Activated T-helper 2 cell treated with anti-CD3 and anti-CD28 coated beads, Interferon-gamma antibody, Interleukin-2, Interleukin-4, amounts not matched to agents 10 μg/mL and 5 μg/mL and 100 μg/mL, durations not matched to agents 14 hours and 24 hours and 36 hours (primary cell): ENCODE results near the gene TMEM132E. TPM values are rescaled to one million over a fixed set of nuclear protein-coding genes. Genes with fewer than 3 reads are reported as not detected.

ENCODE experiments used
- DNase-seq: peaks from one replicate; pipeline ENCODE4 v3.0.0; 2021; ENCODE audit warnings: low spot score
- H3K27ac Mint-ChIP-seq: one replicate; pipeline ENCODE4 v1.8.0; 2021; ENCODE audit warnings: mixed read lengths
- H3K27me3 Mint-ChIP-seq: one replicate; pipeline ENCODE4 v1.8.0; 2021; ENCODE audit warnings: low read depth, mixed read lengths
- H3K36me3 Mint-ChIP-seq: one replicate; pipeline ENCODE4 v1.8.0; 2021; ENCODE audit warnings: low read depth, mixed read lengths
- H3K4me1 Mint-ChIP-seq: one replicate; pipeline ENCODE4 v1.8.0; 2021; ENCODE audit warnings: low read depth, mixed read lengths
- H3K4me3 Mint-ChIP-seq: one replicate; pipeline ENCODE4 v1.8.0; 2021; ENCODE audit warnings: low read depth, mild to moderate bottlenecking, moderate library complexity, mixed read lengths
- H3K9me3 Mint-ChIP-seq: one replicate; pipeline ENCODE4 v1.8.0; 2021; ENCODE audit warnings: mixed read lengths
- intact Hi-C: fragments of 100-400 bp; cut with micrococcal nuclease; formaldehyde crosslinking; loops from one replicate; pipeline ENCODE4 v1.15.1; 2023
- total RNA-seq: library from RNA; stranded (reverse); gene quantifications from 2 replicates; pipeline ENCODE4 v1.2.3, GENCODE V29; 2022

Gene TMEM132E
- total RNA-seq, 1 donor from 2014 or later: not detected

GRCh38 chr17:34578016-34578415 is 1.4 kb upstream of the TMEM132E start:
- H3K27ac Mint-ChIP-seq: no peak overlapping the region
- intact Hi-C loops: no loop called here
- DNase-seq: no peak

DNA sequence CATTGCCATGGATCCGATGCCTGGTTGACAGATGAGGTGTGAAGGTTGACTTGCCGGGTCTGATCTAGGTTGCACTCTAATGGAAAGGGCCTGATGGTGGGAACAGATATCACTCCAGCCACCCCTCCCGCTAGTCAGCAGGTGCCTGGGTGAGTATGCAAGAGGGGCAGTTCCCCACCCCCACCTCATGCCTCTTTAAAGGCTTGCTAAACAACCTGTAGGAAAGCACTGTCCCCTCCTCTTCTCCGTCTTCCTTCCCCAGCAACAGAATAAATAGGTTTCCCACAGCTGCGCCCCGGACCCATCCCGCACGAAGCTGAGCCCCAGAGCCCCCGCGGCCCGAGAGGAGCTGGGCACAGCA is 746 bp upstream of the TMEM132E start:
- Mint-ChIP-seq H3K4me1 (peaks cover 5% of the 10 kb centered on the region), H3K36me3 (no peaks in the 10 kb centered on the region), H3K4me3 (no peak overlapping the region), H3K9me3 (no peaks in the 10 kb centered on the region), H3K27me3 (peaks cover 73% of the 10 kb centered on the region), H3K27ac (no peak overlapping the region)
- intact Hi-C loops: no loop called here
- DNase-seq: no peak

More at GRCh38 chr17:34578016-34578415, 1.4 kb upstream of the TMEM132E start:
- Mint-ChIP-seq H3K4me3 (no peak overlapping the region), H3K36me3 (no peaks in the 10 kb centered on the region), H3K27me3 (peaks cover 73% of the 10 kb centered on the region), H3K9me3 (no peaks in the 10 kb centered on the region), H3K4me1 (peaks cover 5% of the 10 kb centered on the region)

- no peak for DNase-seq
- intact Hi-C loops: loop anchor here (5.0 kb wide), 1 partner anchor 57 kb away; no protein-coding TSS in a partner anchor
These were observed 750 bp downstream of the TMEM132E start for GRCh38 chr17:34579979-34580684.

DNA sequence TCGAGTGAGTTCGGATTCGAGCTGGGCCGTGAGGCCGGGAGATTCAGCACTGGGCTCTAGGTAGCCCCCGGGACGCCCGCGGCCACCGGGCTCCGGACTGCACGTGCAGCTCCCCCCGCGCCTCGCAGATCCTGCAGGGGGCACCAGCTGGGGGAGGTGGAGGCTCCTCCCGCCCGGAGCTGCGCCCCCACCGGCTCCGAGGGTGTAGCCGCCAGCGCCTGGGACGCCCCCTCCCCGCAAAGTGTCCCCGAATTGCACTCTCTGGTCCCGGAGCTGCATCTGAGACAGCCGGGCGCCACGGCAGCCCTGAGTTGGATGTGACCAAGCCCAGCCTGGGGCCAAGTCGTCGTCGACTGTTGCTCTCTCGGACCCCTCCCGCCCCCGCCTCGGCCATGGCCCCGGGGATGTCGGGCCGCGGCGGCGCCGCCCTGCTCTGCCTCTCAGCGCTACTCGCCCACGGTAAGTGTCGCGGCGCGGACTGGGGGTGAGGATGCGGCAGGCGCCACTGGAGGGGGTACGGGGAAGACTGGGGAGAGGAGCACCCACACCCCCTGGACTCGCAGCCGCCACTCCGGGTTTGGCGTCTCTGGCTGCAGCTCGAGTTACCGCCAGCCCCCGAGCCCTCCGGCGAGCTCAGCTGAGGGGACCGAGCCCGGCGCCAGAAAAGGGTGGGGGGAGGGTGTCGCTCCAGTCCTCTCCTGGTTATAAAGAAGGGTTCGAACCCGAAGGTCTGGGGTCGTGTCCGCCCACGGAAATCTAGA is 1.5 kb downstream of the TMEM132E start:
- Mint-ChIP-seq H3K27ac (no peak overlapping the region), H3K27me3 (peaks cover 79% of the 10 kb centered on the region), H3K9me3 (no peaks in the 10 kb centered on the region), H3K4me3 (no peak overlapping the region), H3K36me3 (no peaks in the 10 kb centered on the region), H3K4me1 (peaks cover 5% of the 10 kb centered on the region)
- intact Hi-C loops: loop anchor here (5.0 kb wide), 1 partner anchor 56 kb away; no protein-coding TSS in a partner anchor
- no peak for DNase-seq

More at GRCh38 chr17:34579979-34580684, 750 bp downstream of the TMEM132E start:
- no peaks in the 10 kb centered on the region for H3K36me3 Mint-ChIP-seq
- H3K27me3 Mint-ChIP-seq: peaks cover 77% of the 10 kb centered on the region
- H3K4me1 Mint-ChIP-seq: peaks cover 5% of the 10 kb centered on the region
- no peaks in the 10 kb centered on the region for H3K9me3 Mint-ChIP-seq
- H3K4me3 Mint-ChIP-seq: no peak overlapping the region
- H3K27ac Mint-ChIP-seq: no peak overlapping the region

DNA sequence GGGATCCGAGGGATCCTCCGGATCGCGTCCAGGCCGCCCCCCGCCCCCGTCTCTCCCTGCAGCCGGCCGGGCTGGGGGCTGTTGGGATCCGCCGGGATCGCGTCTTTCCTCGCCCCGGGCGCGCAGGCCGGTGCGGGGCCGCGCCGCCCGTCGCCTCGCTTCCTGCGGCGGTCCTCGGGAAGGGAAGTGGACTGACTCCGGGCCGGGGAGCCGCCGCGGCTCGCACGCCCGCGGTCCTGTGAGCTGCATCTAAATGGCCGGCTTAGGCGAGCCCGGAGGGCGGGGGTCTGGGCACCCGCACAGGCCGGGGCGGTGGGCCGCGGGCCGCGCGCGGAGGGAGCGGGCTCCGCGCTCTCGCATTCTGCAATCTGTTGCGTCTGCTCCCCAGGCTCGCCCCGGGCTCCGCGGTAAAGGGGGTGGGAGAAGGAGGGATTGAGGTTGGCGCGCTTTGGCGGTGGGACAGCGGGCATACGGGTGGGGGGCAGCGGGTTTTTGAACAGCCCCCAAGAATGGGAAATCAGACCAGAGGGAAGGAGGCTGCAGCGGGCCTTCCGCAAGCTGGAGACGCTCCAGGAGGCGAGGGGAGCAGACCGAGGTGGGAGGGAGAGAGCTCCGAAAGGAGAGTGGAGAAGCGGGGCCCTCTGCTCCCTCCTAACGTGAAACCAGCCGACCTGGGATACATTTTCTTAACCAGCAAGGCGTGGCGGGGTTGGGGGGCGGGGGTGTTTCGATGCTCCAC is 2.2 kb downstream of the TMEM132E start:
- Mint-ChIP-seq H3K4me3 (no peak overlapping the region), H3K27me3 (peaks cover 79% of the 10 kb centered on the region), H3K27ac (no peak overlapping the region), H3K9me3 (no peaks in the 10 kb centered on the region), H3K36me3 (no peaks in the 10 kb centered on the region), H3K4me1 (peaks cover 5% of the 10 kb centered on the region)
- no peak for DNase-seq
- intact Hi-C loops: loop anchor here (5.0 kb wide), 1 partner anchor 56 kb away; no protein-coding TSS in a partner anchor

DNA sequence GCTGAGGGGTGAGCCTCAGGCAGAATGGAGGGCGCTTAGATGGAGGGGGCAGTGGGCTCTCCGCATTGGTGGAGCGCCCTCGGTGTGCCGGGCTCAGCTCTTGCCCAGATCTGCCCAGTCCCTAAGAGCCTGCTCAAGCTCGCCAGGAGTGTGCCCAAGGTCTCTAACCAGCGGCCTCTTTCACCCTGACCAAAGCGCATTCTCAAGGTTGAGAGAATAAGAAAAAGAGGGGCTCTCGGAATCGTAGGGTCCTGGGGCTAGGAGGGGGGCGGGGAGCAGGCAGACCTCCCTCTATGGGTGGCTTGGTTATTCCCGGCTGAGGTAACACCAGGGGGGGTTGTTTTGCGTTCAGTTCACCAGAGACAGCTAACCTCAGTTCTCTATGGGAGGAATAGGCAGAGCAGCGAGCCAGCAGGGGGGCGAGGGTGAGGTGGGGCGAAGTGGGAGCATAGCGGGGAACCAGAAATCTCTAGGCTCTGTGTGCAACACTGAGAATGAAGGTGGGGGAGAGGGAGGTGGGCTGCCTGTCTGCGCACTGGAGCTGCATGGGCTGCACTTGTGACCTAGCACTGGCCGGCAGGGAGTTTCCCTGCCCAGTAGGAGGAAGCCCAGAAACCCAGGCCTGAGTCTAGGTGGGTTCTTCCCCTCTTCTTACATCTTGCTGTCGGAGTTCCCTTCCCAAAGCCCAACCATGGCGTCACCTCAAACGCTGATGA is 3.0 kb downstream of the TMEM132E start:
- peaks cover 75% of the 10 kb centered on the region for H3K27me3 Mint-ChIP-seq
- H3K27ac Mint-ChIP-seq: no peak overlapping the region
- no peaks in the 10 kb centered on the region for H3K9me3 Mint-ChIP-seq
- H3K4me3 Mint-ChIP-seq: no peak overlapping the region
- intact Hi-C loops: loop anchor here (5.0 kb wide), 1 partner anchor 55 kb away; no protein-coding TSS in a partner anchor
- H3K4me1 Mint-ChIP-seq: peaks cover 5% of the 10 kb centered on the region
- H3K36me3 Mint-ChIP-seq: no peaks in the 10 kb centered on the region
- DNase-seq: no peak

- H3K4me3 Mint-ChIP-seq: no peak overlapping the region
- H3K9me3 Mint-ChIP-seq: no peaks in the 10 kb centered on the region
- peaks cover 5% of the 10 kb centered on the region for H3K4me1 Mint-ChIP-seq
- H3K27ac Mint-ChIP-seq: no peak overlapping the region
- H3K36me3 Mint-ChIP-seq: no peaks in the 10 kb centered on the region
- H3K27me3 Mint-ChIP-seq: peaks cover 76% of the 10 kb centered on the region
- intact Hi-C loops: loop anchor here (5.0 kb wide), 1 partner anchor 54 kb away; no protein-coding TSS in a partner anchor
- no peak for DNase-seq
These were observed 3.5 kb downstream of the TMEM132E start for GRCh38 chr17:34582901-34583245.

DNA sequence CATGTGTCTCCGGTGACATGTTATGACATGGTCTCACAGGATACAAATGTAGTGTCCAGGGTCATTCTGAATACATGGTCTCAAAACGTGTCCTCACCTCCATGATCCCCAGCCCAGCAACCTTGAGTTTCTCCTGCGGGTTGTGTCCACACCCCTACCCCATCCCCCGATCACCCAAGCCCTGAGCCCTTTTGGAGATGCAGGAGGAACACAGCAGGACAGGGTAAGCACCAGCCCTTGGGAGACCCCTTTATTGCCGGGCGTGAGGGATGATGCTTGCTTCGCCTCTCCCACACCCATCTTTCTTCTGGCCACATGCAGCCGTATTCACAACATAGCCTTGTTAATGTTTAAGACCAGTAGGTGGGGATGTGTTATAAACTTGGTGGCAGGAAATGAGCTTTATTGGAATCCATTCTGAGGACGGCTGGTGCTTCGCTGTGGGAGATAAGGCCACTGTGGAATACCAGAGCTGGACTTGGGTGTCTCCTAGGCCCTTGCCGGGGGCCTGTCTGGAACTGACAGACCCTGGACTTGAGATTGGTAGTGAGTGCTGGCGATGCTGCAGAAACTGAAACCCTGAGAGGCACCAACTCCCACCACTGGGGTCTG is 5.5 kb downstream of the TMEM132E start:
- intact Hi-C loops: loop anchor here (5.0 kb wide), 1 partner anchor 52 kb away; no protein-coding TSS in a partner anchor
- H3K4me1 Mint-ChIP-seq: no peaks in the 10 kb centered on the region
- no peak for DNase-seq
- H3K27me3 Mint-ChIP-seq: peaks cover 70% of the 10 kb centered on the region
- H3K9me3 Mint-ChIP-seq: no peaks in the 10 kb centered on the region
- H3K4me3 Mint-ChIP-seq: no peak overlapping the region
- no peak overlapping the region for H3K27ac Mint-ChIP-seq
- H3K36me3 Mint-ChIP-seq: no peaks in the 10 kb centered on the region

- no peaks in the 10 kb centered on the region for H3K36me3 Mint-ChIP-seq
- H3K27me3 Mint-ChIP-seq: peaks cover 66% of the 10 kb centered on the region
- no peak for DNase-seq
- no peaks in the 10 kb centered on the region for H3K9me3 Mint-ChIP-seq
- H3K4me1 Mint-ChIP-seq: no peaks in the 10 kb centered on the region
- intact Hi-C loops: no loop called here
- no peak overlapping the region for H3K4me3 Mint-ChIP-seq
- H3K27ac Mint-ChIP-seq: no peak overlapping the region
These were observed 7.0 kb downstream of the TMEM132E start for GRCh38 chr17:34586346-34586846.

DNA sequence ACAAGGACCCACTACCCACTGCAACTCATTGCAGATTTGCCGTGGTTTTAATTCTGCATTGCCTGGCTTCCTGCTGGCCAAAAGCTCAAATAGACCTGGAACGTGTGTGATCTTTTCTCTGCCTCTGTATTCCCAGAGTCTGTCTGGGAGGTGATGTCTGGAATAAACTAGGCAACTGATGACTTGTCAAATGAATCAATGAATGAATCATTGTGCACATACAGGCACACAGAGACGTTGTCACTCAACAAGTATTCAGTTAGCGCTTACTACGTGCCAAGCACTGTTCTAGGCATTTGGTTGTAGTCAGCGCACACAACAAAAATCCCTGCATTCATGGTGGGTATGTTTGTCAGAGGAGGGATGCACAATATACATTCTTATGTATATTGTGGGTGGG is 8.9 kb downstream of the TMEM132E start:
- Mint-ChIP-seq H3K9me3 (no peaks in the 10 kb centered on the region), H3K36me3 (no peaks in the 10 kb centered on the region), H3K4me3 (no peak overlapping the region), H3K4me1 (no peaks in the 10 kb centered on the region), H3K27me3 (peaks cover 52% of the 10 kb centered on the region), H3K27ac (no peak overlapping the region)
- intact Hi-C loops: no loop called here
- no peak for DNase-seq

GRCh38 chr17:34589120-34589965 is 10.0 kb downstream of the TMEM132E start:
- DNase-seq: no peak
- Mint-ChIP-seq H3K27ac (no peak overlapping the region), H3K4me3 (no peak overlapping the region), H3K9me3 (no peaks in the 10 kb centered on the region), H3K36me3 (no peaks in the 10 kb centered on the region), H3K27me3 (peaks cover 49% of the 10 kb centered on the region), H3K4me1 (no peaks in the 10 kb centered on the region)
- intact Hi-C loops: no loop called here
